ENCODE measurements around the gene SLC12A3. TPM values are rescaled to one million over a fixed set of nuclear protein-coding genes. Genes with fewer than 3 reads are reported as not detected.

SLC12A3 gene
- total RNA-seq, 4 donors from 2014 or later, result not detected

- H3K27ac ChIP-seq, result no peak overlapping the region
- no peaks in the 10 kb centered on the region for H3K9me3 ChIP-seq
- H3K36me3 ChIP-seq, result no peaks in the 10 kb centered on the region
- H3K4me3 ChIP-seq, result no peak overlapping the region
- WGBS, 2 donors (ENCODE audit: low coverage in 1 of 2), result 83% methylated on average over 1 of the region's 2 CpGs; no CpG with 5 or more reads in 1 of the 2 donors
- no peaks in the 10 kb centered on the region for H3K27me3 ChIP-seq
- no peaks in the 10 kb centered on the region for H3K4me1 ChIP-seq
- TF ChIP-seq EP300 (IDR thresholded peaks at IDR 0.05) (no peak), POLR2AphosphoS5 (IDR thresholded peaks at IDR 0.05) (no peak)
- no peak for ATAC-seq
Observed at GRCh38 chr16:56903866-56904265, 38.9 kb downstream of the SLC12A3 start.

GRCh38 chr16:56907401-56907800 lies 42.4 kb downstream of the SLC12A3 start:
- Histone ChIP-seq H3K9me3 (no peaks in the 10 kb centered on the region), H3K36me3 (no peaks in the 10 kb centered on the region), H3K4me3 (no peak overlapping the region), H3K27me3 (no peaks in the 10 kb centered on the region), H3K27ac (no peak overlapping the region), H3K4me1 (no peaks in the 10 kb centered on the region)
- no peak for ATAC-seq
- 85% methylated on average over 3 of the region's 3 CpGs; no CpG with 5 or more reads in 1 of the 2 donors for WGBS, 2 donors (ENCODE audit: low coverage in 1 of 2)
- TF ChIP-seq POLR2AphosphoS5 (IDR thresholded peaks at IDR 0.05) (no peak), EP300 (IDR thresholded peaks at IDR 0.05) (no peak), CTCF (IDR thresholded peaks at IDR 0.05) (no peak), POLR2A (IDR thresholded peaks at IDR 0.05) (no peak)

GRCh38 chr16:56909527-56909979 lies 44.5 kb downstream of the SLC12A3 start:
- Histone ChIP-seq H3K27ac (no peak overlapping the region), H3K9me3 (no peaks in the 10 kb centered on the region), H3K4me3 (no peak overlapping the region), H3K27me3 (no peaks in the 10 kb centered on the region), H3K36me3 (no peaks in the 10 kb centered on the region), H3K4me1 (no peaks in the 10 kb centered on the region)
- WGBS, 2 donors (ENCODE audit: low coverage in 1 of 2), result 25 to 50% methylated on average over 2 to 6 of the region's 7 CpGs
- no peak for ATAC-seq
- TF ChIP-seq CTCF (IDR thresholded peaks at IDR 0.05), result no peak
- no peak for TF ChIP-seq POLR2AphosphoS5 (IDR thresholded peaks at IDR 0.05)
- no peak for TF ChIP-seq EP300 (IDR thresholded peaks at IDR 0.05)
- TF ChIP-seq POLR2A (IDR thresholded peaks at IDR 0.05), result no peak

GRCh38 chr16:56910112-56910511 lies 45.1 kb downstream of the SLC12A3 start:
- 71 to 89% methylated on average over 2 to 5 of the region's 5 CpGs for WGBS, 2 donors (ENCODE audit: low coverage in 1 of 2)
- TF ChIP-seq POLR2AphosphoS5 (IDR thresholded peaks at IDR 0.05), result no peak
- no peak for TF ChIP-seq EP300 (IDR thresholded peaks at IDR 0.05)
- no peak for TF ChIP-seq CTCF (IDR thresholded peaks at IDR 0.05)
- no peak for TF ChIP-seq POLR2A (IDR thresholded peaks at IDR 0.05)

GRCh38 chr16:56910654-56911539 lies 45.9 kb downstream of the SLC12A3 start:
- WGBS, 2 donors (ENCODE audit: low coverage in 1 of 2), result 79 to 84% methylated on average over 9 to 11 of the region's 12 CpGs
- Histone ChIP-seq H3K36me3 (no peaks in the 10 kb centered on the region), H3K4me1 (peaks cover 0 to 12% (median 0%) of the 10 kb centered on the region in 3 donors), H3K9me3 (no peaks in the 10 kb centered on the region), H3K27me3 (no peaks in the 10 kb centered on the region), H3K27ac (peak overlapping the region in 3 of 4 donors; percentile 41 to 55 (median 43)), H3K4me3 (no peak overlapping the region)
- TF ChIP-seq EP300 (IDR thresholded peaks at IDR 0.05) (no peak), POLR2AphosphoS5 (IDR thresholded peaks at IDR 0.05) (no peak), CTCF (IDR thresholded peaks at IDR 0.05) (no peak), POLR2A (IDR thresholded peaks at IDR 0.05) (no peak)
- ATAC-seq, result peak; percentile 42

More at GRCh38 chr16:56910112-56910511, 45.1 kb downstream of the SLC12A3 start:
- Histone ChIP-seq H3K27me3 (no peaks in the 10 kb centered on the region), H3K4me1 (peaks cover 0 to 4% (median 0%) of the 10 kb centered on the region in 3 donors), H3K27ac (peak overlapping the region in 1 of 4 donors; percentile 55), H3K36me3 (no peaks in the 10 kb centered on the region), H3K4me3 (no peak overlapping the region), H3K9me3 (no peaks in the 10 kb centered on the region)
- ATAC-seq, result no peak

All from gastroesophageal sphincter (tissue), 4 donors.